ENCODE results near the gene CCDC18.

DNA sequence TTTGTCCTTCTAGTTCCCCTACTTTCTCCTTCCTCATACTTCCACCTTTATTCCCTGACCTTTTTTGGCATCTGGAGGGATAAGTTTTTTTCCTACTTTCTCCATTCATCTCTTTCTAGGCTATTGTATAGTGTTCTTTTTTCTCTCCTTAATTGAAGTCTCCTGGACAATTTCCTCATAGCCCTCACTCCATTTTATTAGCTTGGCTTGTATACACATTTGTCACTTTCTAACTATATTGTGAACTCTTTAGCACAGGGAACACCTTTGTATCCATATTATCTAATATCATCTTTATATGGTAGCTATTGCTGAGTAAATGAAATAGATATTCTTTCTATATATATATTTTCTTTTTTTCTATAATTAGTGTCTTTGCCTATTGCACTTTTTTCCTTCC lies 47.9 kb upstream of the CCDC18 start:
- TF ChIP-seq, protein P1, sequence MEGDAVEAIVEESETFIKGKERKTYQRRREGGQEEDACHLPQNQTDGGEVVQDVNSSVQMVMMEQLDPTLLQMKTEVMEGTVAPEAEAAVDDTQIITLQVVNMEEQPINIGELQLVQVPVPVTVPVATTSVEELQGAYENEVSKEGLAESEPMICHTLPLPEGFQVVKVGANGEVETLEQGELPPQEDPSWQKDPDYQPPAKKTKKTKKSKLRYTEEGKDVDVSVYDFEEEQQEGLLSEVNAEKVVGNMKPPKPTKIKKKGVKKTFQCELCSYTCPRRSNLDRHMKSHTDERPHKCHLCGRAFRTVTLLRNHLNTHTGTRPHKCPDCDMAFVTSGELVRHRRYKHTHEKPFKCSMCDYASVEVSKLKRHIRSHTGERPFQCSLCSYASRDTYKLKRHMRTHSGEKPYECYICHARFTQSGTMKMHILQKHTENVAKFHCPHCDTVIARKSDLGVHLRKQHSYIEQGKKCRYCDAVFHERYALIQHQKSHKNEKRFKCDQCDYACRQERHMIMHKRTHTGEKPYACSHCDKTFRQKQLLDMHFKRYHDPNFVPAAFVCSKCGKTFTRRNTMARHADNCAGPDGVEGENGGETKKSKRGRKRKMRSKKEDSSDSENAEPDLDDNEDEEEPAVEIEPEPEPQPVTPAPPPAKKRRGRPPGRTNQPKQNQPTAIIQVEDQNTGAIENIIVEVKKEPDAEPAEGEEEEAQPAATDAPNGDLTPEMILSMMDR (conservative IDR thresholded peaks at IDR 0.05; ENCODE audit: low read depth, low read length) = no peak
- no peak for TF ChIP-seq EZH2 (IDR thresholded peaks at IDR 0.05; ENCODE audit: low read length, unreplicated experiment)
- no peak for TF ChIP-seq EZH2phosphoT487 (IDR thresholded peaks at IDR 0.05; ENCODE audit: borderline replicate concordance, low read length)
